Embryonic facial prominence (tissue), 1 donor: ENCODE results near the gene ETNK2.

Source experiments
- DNase-seq: peaks from one replicate; pipeline ENCODE4 v3.0.0-alpha.2; 2016; ENCODE audit errors: extremely low spot score

The ETNK2 gene

DNA sequence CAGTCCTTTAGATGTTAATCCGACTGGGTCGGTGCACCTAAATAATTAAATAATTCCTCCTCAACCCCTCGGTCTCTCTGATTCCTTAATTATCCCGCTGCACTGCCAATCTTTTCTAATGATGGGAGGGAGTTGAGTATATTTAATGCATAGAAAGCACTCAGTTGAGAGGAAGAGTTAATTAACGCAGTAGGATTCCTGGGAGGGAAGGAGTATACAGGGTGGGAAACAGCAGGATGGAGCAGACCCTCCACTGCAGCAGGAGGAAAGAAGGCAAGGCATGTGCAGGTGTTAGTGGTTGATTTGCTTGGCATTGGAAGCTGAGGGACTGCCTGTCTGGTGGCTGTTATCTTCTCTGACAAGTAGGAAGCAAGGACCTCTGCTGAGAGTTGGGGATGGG lies 24.2 kb upstream of the ETNK2 start:
- DNase-seq = no peak

DNA sequence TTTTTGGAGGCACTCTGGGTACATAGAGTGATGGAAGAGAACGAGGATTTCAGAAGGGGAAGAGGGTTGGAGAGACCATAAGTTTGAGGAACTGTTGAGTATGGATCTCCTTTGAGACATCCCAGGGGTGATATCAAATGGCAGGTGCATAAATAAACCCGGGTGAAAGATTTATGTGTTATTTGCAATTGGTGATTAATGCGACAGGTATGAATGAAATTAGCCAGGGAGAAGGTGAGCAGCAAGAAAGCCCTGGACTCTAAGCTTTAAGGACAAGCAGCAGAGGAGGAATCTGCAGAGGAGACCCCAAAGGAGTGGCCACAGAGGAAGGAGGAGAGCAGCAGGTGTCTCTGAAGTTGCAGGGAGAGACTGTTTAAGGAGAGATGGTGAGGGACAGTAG lies 23.1 kb upstream of the ETNK2 start:
- DNase-seq = no peak

DNA sequence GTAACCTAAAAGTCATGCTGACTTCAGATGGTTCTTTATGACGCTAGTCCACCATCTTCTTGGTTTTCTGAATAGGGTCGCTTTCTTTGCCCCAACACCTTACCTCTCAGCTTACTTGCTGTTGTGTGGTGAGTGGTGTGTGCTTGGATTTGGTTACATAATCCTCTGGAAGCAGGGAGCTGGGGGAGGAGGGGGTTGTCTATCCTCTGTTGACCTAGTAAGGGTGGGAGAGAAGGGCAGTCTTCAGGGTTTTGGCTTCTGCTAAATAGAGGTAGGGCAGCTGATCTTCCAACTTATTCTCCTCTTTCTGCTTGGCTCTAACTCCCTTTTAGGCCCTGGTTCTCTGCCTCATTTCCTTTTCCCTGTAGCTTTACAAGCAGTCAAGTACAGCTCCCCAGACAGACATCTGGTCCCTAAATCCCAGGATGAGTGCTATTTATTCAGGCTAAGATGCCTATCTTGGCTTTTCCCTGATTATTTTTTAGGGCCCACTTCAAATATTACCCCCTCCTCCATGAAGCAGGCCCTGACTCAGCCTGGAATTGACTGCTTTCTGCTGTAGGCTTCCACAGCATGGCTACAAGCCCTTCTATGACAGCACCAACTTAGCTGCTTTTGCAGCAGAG lies 20.7 kb upstream of the ETNK2 start:
- no peak for DNase-seq

DNA sequence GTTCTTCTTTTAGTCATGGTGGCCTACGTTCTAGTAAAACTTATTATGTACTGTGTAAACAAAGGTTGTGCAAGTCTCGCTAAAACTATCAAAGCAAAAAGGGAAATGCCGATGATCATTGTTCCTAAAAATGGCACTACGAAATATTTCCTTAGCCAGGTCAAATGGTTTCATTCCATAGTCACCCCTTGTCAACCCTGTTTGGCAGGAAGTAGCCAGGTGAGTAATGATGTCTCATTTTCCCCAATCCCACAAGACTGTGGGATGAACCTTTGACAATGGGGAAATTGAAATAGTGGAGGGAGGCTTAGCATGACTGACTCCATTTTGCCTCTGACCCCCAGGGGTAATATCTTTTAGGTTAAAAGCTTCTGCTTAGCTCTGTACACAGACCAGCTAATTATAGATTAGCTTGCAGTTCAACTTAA lies 19.9 kb upstream of the ETNK2 start:
- no peak for DNase-seq

DNA sequence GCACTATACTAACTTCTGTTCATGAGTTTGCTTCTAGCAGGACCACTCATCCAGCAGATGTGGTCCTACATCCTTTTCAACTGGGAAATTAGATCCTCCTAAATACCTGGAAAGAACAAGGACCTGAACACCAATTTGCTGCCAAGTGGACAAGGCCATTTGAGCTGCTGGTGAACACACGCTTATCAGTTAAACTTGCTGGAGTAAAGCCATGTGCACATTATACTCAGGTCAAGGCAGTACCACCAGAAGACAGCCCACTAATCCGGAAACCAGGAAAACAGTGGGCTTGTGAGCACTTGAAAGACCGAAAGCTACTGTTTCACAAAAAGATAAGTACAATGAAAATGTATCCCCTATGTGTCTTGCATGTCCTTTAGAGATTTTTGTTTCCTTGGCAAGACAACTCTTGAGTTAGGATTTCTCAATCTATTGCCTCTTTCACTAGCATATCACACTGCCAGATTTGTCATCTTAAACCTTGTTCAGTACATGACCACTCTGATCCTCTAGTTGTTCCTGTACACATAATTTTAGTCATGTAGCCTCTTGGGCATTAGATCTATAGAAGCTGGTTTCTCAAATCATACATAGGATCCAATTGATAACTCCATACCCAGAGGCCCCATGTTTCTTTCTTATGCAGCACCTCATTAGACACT lies 18.8 kb upstream of the ETNK2 start:
- no peak for DNase-seq

DNA sequence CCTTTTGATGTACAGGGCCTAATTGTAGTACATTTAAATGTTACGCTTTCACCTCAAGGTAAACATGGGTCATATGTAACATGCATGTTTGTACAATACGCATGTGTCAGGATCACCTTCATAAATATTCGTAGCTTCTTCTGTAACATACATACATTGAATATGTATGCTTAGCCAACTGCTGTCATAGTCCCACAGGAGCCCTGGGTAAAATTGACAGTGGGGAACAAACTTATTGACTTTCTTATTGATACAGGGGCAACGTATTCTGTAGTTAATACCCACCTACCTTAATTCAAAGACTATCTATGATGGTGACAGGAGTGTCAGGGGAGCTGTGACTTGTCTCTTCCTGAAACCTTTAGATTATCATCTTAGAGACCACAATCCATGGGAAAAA lies 18.0 kb upstream of the ETNK2 start:
- DNase-seq = no peak

DNA sequence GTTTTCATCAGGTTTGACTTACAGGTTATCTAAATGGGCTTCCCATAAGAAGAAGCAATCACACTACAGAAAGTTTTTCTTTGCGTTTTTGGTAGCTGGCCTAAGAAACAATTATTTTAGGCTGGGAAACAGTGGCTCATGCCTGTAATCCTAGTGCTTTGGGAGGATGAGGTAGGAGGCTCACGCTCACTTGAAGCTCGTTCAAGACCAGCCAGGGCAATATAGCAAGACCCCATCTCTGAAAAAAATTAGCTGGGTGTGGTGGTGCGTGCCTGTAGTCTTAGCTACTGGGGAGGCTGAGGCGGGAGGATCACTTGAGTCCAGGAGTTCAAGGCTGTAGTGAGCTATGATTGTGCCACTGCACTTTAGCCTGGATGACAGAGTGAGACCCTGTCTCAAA lies 15.9 kb upstream of the ETNK2 start:
- no peak for DNase-seq

DNA sequence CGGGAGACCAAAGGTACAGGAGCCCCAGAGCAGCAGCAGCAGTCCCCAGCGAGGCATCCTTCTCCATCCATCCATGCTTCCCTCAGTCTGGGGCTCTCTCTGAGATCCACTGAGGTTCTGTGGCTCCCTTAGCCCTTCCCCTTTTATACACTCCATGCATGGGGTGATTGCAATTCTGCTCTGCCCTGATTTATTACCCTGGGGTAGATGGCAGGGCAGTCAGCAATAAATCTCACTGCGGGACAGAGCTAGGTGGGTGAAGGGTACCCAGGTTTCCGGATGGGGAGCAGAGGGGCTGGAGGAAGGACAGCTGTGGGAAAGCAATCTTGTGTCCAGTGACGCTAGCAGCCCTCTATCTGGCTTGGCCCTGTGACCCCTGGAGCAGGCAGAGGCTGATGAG lies 14.4 kb upstream of the ETNK2 start, which contains the start of gene REN:
Gene REN, minus strand, starts transcription at position 119 of the 400 bp plus-strand sequence. Its CDS starts 44 bp downstream, at position 75.
- DNase-seq = no peak

DNA sequence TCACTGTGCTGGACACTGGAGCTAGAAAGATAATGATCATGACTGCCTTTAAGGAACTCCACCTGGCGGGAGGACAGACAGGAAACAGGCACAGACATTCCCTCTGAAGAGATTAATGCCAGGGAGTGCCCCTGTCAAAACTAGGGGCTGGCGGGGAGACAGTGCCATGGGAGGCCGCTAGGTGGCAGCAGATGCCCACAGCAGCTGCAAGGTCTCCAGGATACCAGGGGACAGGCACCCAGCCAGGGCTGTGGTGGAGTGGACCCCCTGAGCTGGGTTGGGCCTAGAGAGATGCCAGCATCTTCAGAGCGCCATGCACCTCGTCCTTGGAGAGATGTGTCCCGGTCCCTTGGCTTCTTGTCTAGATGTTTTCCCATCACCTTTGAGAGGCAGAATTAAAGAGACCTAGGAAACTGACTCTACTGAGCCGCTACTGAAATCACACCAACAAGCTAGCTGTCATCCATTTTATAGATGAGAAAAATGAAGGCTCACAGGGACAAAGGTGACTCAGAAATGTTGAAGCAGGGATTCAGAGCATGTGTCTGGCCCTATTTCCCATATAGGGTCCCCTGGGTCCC lies 10.7 kb upstream of the ETNK2 start:
- peak; percentile 34 for DNase-seq

DNA sequence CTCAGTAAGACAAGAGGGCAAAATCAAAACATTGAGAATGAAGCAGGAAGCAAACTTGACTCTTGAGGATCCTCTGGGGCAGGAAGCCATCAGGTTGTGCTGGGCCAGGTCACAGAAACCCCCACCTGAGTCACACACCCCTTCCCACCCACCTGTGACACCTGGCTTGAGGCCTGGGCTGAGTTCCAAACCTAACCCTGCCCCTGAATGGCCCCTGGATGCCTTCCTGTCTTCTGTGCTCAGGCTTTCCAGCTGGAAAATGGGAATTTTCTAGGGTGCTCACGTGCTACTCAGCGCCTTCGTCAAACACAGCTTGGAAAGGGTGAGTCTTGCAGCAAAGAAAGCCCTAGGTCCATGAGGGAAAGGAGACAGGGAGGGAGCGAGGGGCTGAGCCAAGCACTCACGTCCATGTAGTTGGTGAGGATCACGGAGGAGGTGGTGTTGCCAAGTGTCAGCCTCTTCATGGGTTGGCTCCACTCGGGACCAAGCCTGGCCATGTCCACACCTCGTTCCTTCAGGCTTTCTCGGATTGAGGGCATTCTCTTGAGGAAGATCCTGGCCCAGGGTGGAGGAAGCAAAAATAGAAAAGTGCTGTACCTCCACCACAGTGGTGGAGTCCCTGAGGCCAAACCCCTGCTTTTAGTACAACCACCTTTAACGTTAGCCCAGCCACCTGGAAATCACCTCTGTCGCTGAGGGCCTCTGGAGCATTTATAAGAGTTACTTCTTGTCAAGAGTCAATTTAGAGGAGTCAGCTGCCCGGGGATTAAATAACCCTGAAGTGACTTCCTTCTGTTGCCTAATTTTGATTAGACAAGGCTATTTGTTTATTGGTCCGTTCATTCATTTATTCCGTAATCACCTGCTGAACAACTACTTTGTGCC lies 10.0 kb upstream of the ETNK2 start:
- DNase-seq = no peak

DNA sequence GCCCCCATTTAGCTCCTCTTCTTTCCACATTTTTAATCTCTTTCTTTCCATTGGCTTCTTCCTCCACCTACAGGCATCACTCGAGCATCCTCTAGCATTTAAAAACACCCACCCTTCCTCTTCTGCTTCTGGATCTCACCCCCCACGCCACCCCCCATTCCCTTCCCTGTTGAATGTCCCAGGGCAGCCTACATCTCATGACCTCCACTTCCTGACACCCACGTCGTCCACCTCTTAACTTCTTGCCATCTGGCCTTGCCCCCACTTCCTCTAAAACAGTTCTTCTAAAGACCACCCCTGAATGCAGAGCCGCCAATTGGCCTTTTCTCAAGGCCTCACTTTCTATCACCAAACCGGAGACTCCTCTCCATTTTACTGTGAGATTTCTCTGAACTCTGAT lies 6.1 kb upstream of the ETNK2 start:
- DNase-seq = no peak

DNA sequence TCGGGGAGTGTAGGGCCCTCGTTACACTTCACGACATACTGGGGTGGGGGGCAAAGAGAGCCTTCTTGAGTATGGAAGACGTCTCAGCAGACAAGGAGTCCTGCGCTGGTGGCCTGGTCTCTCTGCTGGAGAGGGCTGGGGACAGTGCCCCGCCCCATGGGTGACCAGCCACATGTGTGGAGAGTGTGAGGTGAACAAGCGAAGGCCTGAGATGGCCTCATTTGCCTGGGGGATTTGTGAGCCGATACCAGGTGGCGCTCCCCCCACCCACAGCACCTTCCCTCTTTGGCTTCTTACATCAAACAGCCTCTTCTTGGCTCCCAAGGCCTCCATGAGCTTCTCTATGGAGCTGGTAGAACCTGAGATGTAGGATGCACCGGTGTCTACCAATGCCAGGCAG lies 4.0 kb upstream of the ETNK2 start:
- no peak for DNase-seq

DNA sequence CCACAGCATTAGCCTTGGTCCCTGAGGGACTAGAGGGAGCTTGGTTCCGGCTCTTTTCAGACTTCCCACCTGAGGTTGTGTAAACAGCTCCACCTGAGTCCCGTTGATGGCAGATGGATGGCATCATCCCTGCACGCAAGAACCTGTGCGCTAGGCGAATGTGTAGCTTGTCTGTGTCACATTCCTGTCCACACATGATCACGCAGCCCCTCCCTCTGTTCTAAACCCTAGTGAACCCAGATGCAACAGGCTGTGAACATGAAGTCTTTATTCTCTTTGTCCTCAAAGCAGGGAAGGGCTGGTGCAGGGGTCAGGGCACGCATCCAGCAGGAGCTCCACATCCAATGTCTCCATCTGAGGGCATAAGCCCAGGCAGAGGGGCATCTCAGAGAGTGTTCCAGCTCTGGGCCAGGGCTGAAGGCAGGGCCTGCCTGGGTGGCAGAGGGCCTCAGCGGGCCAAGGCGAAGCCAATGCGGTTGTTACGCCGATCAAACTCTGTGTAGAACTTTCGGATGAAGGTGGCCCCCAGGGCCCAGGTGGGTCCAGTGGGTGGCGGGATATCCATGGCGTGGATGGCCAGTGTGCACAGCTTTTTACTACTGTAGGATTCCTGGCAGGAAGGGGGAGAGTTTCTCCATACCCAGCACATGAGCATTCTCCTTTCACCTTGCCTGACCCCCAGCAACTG lies 2.9 kb upstream of the ETNK2 start:
- DNase-seq = no peak

DNA sequence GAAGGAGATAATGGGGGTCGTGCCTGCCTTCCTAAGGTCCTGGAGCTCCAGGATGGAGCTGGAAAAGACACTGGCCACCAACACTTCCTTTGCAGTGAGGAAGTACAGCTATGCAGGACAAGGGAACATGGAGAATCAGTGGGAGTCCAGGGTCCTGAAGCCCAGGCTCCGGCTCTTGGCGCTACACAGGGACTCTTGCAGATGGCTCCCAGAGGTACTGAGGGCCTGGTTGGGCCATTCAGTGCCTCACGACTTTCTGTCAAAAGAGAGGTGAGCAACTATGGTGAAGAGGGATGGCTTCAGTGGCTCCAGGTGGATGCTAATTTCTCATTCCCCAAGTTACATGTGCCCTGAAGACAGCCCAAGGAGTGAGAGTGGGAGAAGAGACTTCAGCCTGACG lies 1.8 kb upstream of the ETNK2 start:
- DNase-seq = no peak

DNA sequence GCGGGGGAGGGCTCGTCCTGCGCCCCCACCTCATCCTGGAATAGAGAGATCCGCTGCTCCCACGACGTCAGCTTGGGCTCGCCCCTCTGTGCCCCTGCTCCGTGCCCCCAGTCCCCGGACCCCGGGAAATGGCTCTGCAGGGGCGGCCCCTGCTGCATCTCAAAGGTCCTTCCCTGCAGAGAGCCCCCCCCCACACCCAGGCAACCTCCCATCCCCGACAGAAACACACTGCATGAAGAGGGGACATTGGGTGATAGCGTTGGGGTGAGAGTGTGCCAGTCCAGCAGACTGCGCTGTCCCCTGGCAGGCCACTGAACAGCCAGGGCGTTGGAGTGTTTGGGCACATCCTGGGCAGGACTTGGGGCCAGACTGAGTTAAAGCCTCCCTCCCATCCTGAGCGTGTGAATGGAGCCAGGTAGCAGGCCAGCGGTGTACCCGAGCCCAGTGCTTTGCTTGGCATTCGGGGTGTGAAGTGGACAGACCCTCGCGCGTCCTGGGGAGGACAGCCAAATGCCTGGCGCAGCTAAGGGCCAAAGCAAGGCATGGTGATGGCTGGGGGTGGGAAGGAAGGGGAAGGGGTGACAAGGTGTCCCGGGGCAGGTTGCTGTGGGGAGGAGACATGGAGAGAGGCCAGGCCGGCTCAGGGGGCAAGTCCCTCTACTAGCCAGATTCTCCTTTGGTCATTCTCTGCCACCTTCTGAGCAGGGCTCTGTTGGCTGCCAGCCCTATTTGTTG lies 633 bp upstream of the ETNK2 start:
- DNase-seq = no peak

DNA sequence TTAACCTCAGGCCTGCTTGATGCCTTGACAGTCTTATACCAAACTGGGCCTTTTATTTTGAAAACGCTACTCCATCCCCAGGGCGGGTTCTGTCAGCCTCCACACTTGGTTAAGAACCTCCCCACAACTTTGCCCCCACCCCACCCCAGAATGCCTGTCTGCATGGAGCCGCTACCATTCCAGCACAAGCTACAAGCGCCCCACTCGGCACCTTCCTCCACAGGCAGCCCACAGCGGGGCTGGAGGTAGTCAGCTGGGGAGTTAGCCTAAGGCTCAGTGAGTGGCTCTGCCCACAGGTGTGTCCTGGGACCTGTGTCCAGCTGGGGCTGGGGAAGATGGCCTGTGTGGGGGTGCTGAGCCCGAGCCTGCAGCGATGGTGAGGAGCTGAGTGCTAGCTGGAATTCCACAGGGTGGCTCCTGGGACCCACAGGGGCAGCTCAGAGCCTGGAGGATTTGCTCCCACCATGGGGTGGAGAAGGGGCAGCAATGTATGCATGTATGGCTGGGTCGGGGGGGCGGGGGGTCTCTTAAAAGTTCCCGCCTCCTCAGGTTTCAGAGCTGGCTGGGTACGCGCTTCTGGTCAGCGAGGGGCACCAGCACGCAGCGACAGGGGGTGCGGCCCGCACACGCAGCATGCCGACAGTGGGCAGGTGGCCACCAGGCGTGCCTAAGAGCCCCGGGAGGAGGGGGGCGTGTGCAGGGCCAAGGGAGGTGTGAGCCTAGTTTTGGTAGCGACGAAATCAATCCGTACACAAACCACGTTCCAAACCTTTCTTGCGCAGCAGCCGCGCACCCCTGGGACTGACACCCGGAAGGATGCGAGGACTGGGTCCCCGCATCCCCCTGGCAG lies 917 bp downstream of the ETNK2 start:
- DNase-seq = no peak

DNA sequence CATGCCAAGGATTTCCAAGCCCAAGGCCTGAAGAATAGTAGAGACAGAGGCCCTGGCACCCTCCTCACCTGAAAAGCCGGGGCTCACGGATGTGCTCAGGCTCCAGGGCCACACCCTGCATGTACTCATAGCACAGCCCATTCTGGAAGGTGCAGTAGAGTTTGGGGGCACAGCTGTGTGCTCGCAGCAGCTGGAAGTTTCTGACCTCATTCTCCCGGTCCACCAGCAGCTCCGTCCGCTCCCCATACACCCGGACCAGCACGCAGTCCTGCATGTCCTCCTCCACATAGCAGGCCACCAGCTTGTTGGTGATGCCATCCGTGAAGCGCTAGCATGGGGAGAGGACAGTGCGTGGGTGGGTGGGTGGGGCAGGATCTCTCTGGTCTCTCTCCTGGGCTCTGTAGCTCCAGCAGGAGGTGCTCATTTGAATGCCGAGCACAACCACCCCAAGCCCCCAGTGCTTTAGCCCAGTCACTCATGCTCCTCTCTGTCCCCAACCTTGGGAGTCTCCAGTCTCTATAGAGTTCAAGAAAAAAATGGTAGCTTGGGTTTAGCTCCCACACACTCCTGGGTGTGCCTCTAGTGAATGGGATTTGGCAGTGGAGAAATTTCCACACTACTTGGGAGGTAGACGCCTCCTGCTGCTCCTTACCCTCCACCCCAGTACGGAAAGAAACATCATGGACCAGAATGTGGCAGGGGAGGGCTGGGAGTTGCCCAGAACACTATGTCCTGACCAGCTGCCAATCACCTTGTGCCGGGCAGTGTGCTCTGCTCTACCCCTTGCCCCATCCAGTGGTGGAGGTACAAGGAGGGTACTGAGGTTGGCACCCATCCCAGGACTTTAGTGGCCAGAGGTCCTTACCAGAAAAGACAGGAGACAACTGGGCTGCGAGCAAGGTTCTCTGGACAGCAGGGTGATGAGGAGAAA lies 1.9 kb downstream of the ETNK2 start:
- no peak for DNase-seq

DNA sequence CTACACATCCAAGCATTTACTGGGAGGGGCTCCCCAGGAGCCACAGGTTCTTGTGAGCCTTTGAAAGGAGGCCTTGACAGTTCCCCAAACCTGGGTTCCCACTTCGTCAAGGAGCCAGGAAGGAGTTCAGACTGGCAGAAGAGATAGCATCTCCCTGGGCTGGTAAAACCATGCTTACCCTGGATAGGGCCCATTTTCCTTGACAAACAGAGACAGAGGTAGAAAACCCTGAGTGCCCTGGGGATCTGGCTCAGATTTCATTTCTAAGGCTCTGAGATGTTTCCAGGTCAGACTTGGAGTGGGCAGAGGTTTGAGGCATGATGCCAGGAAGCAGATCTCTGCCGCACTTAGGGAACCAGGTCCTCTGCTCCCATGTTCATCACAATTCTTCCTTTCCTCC lies 2.7 kb downstream of the ETNK2 start:
- DNase-seq = no peak
